Adipocyte (in vitro differentiated cells): ENCODE measurements around the gene TRIM54.

Experiments used
- DNase-seq: peaks from one replicate; pipeline ENCODE4 v3.0.0-alpha.2; 2015; ENCODE audit warnings: low read depth
- H3K27me3 ChIP-seq: replicated peaks from 2 replicates; pipeline ENCODE4 v1.7.0; 2013; ENCODE audit warnings: mild to moderate bottlenecking, low read length, moderate library complexity; ENCODE audit not compliant: control insufficient read depth, insufficient read depth
- H3K36me3 ChIP-seq: 2 replicates; pipeline ENCODE4 v1.7.0; 2013; ENCODE audit warnings: low read length, mild to moderate bottlenecking, moderate library complexity; ENCODE audit not compliant: control insufficient read depth, insufficient read depth, severe bottlenecking
- H3K4me1 ChIP-seq: 2 replicates; pipeline ENCODE4 v1.7.0; 2013; ENCODE audit warnings: mild to moderate bottlenecking, low read length, moderate library complexity; ENCODE audit not compliant: control insufficient read depth, insufficient read depth
- H3K4me3 ChIP-seq: 2 replicates; pipeline ENCODE4 v1.7.0; 2013; ENCODE audit warnings: mild to moderate bottlenecking, low read length, moderate library complexity
- H3K9ac ChIP-seq: 2 replicates; pipeline ENCODE4 v1.7.0; 2013; ENCODE audit warnings: mild to moderate bottlenecking, low read length, moderate library complexity
- H3K9me3 ChIP-seq: 2 replicates; pipeline ENCODE4 v1.7.0; 2013; ENCODE audit warnings: mild to moderate bottlenecking, low read length, moderate library complexity; ENCODE audit not compliant: control insufficient read depth

Gene TRIM54

GRCh38 chr2:27306573-27307286 lies 24.5 kb downstream of the TRIM54 start:
- Histone ChIP-seq H3K27me3 (peaks cover 37% of the 10 kb centered on the region), H3K4me3 (no peak overlapping the region), H3K4me1 (peaks cover 3% of the 10 kb centered on the region), H3K9ac (no peak overlapping the region), H3K9me3 (peaks cover 6% of the 10 kb centered on the region), H3K36me3 (peaks cover 11% of the 10 kb centered on the region)
- peak; percentile 11 for DNase-seq

DNA sequence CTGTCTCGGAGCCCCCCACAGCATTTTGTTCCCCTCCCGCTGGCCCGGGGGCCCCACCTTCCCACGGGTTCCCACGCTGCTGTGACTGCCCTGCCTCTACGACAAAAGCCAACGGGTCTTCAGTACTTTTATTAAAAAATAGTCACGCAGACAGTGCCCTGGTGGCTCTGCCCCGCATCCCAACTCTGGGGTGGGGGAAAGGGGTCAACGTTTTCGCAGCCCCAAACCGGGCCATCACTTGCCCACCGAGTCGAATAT lies 25.0 kb downstream of the TRIM54 start:
- H3K4me3 ChIP-seq = no peak overlapping the region
- H3K27me3 ChIP-seq = peaks cover 37% of the 10 kb centered on the region
- H3K9me3 ChIP-seq = peaks cover 6% of the 10 kb centered on the region
- DNase-seq = no peak
- H3K36me3 ChIP-seq = peaks cover 11% of the 10 kb centered on the region
- H3K4me1 ChIP-seq = peaks cover 3% of the 10 kb centered on the region
- H3K9ac ChIP-seq = no peak overlapping the region

DNA sequence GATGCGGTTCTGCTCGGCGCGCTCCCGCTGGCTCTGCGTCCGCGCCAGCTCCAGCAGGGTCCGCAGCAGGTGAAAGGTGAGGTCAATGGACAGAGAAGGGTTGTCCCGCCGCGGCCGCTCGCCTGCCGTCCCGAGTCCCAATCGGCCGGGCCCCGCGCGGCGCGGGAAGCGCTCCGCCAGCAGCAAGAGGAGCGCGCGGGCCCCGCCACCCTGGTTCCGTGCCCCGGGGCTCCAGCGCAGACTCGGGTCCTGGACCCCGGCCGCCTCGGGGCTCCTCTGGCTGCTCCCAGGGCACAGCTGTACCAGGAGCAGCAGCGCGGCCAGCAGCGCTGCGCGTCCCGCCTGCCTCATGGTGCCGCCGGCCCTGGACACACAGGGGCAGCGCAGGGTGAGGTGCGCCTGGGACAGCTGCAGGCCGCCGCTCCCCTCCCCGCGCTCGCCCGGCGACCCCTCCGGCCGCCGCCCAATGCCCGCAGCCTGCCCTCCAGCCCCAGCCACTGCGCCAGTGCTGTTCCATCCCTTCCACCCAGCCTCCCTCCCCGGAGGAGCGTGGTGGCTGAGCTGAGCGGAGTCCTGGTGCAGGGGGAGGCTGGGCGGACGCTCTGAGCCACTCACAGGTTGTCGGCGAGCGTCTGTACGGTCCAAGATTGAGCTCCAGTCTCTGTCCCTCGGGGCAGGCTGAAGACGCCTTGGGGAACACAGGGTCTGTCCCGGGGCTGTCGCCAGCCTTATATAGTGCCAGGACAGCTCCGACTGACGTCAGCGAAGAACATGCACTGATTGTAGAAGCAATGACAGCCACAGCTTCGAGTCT lies 25.5 kb downstream of the TRIM54 start:
- Histone ChIP-seq H3K27me3 (peaks cover 37% of the 10 kb centered on the region), H3K9me3 (peaks cover 6% of the 10 kb centered on the region), H3K36me3 (peaks cover 11% of the 10 kb centered on the region), H3K9ac (no peak overlapping the region), H3K4me3 (no peak overlapping the region), H3K4me1 (peaks cover 3% of the 10 kb centered on the region)
- no peak for DNase-seq

GRCh38 chr2:27308359-27308881 lies 26.2 kb downstream of the TRIM54 start, which contains the start of gene UCN:
Gene UCN (minus strand): TSS chr2:27308445. CDS start chr2:27307895, 550 bp downstream.
- Histone ChIP-seq H3K9ac (no peak within 1 kb of the TSS), H3K4me3 (no peak within 1 kb of the TSS), H3K36me3 (peaks cover 11% of the 10 kb centered on the region), H3K27me3 (peaks cover 37% of the 10 kb centered on the region), H3K9me3 (peaks cover 6% of the 10 kb centered on the region), H3K4me1 (peaks cover 3% of the 10 kb centered on the region)
- peak; percentile 71 for DNase-seq

DNA sequence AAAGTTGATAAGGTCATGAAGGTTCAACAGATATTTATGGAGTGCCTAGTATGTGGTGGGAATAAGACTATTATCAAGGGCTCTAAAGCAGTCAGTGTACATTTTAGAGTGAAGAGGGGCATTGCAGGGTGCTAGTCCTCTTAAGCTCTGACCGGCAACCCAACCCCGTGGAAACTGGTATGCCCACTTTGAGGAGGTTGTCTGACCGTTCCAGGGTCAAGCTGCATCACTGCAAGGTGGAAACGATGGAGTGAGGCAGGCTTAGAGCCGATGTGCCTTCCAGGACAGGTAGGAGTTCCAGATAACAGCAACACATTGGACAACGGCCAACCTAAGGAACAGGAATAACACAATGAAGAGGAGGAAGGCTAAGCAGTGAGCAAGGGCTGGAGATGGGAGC lies 27.4 kb downstream of the TRIM54 start:
- H3K4me1 ChIP-seq = peaks cover 3% of the 10 kb centered on the region
- H3K36me3 ChIP-seq = peaks cover 11% of the 10 kb centered on the region
- no peak for DNase-seq
- H3K27me3 ChIP-seq = peaks cover 35% of the 10 kb centered on the region
- H3K9me3 ChIP-seq = peaks cover 3% of the 10 kb centered on the region
- no peak overlapping the region for H3K4me3 ChIP-seq
- no peak overlapping the region for H3K9ac ChIP-seq

GRCh38 chr2:27312152-27312551 lies 29.9 kb downstream of the TRIM54 start:
- no peak for DNase-seq
- H3K36me3 ChIP-seq = peaks cover 21% of the 10 kb centered on the region
- H3K4me3 ChIP-seq = no peak overlapping the region
- peaks cover 3% of the 10 kb centered on the region for H3K4me1 ChIP-seq
- H3K27me3 ChIP-seq = peaks cover 12% of the 10 kb centered on the region
- H3K9ac ChIP-seq = no peak overlapping the region
- no peaks in the 10 kb centered on the region for H3K9me3 ChIP-seq

GRCh38 chr2:27313882-27314645 lies 31.8 kb downstream of the TRIM54 start:
- Histone ChIP-seq H3K4me1 (no peaks in the 10 kb centered on the region), H3K9me3 (no peaks in the 10 kb centered on the region), H3K36me3 (peaks cover 21% of the 10 kb centered on the region), H3K4me3 (no peak overlapping the region), H3K27me3 (no peaks in the 10 kb centered on the region), H3K9ac (no peak overlapping the region)
- DNase-seq = no peak

DNA sequence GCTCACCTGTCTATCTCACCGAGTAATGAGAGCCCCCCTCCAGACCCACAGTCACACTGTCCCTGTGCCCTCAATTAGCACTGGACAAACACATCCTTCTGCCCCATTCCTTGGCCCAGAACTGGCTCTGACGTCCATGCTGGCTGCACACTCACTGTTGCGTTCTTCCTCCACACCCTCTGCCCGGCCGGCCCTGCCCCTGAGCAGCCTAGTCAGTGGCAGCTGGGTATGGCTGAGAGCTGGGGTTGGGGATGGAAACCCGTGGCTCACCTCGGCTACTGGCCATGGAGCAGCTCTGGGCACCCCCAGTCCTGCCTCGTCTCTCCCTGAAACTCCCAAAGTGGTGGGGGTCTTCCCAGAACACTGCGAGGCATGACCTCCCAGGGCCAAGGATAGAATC lies 32.5 kb downstream of the TRIM54 start:
- Histone ChIP-seq H3K36me3 (peaks cover 16% of the 10 kb centered on the region), H3K4me1 (no peaks in the 10 kb centered on the region), H3K4me3 (no peak overlapping the region), H3K9ac (no peak overlapping the region), H3K27me3 (no peaks in the 10 kb centered on the region), H3K9me3 (no peaks in the 10 kb centered on the region)
- no peak for DNase-seq

- Histone ChIP-seq H3K9me3 (no peaks in the 10 kb centered on the region), H3K36me3 (peaks cover 15% of the 10 kb centered on the region), H3K9ac (no peak overlapping the region), H3K27me3 (no peaks in the 10 kb centered on the region), H3K4me1 (no peaks in the 10 kb centered on the region), H3K4me3 (no peak overlapping the region)
- no peak for DNase-seq
Measured at GRCh38 chr2:27315122-27315521, 32.9 kb downstream of the TRIM54 start.

- H3K4me1 ChIP-seq = peaks cover 14% of the 10 kb centered on the region
- H3K9me3 ChIP-seq = no peaks in the 10 kb centered on the region
- no peak for DNase-seq
- peaks cover 10% of the 10 kb centered on the region for H3K36me3 ChIP-seq
- no peak overlapping the region for H3K9ac ChIP-seq
- H3K4me3 ChIP-seq = no peak overlapping the region
- no peaks in the 10 kb centered on the region for H3K27me3 ChIP-seq
Measured at GRCh38 chr2:27316655-27317412, 34.6 kb downstream of the TRIM54 start.
